Endothelial cell of umbilical vein (primary cell): ENCODE results near the gene OR14K1. TPM values are rescaled to one million over a fixed set of nuclear protein-coding genes. Genes with fewer than 3 reads are reported as not detected.

ENCODE experiments used
- BruUV-seq: library from RNA; stranded (reverse); fragments of 400-500 nt; replicated peaks from 2 replicates; lab custom pipeline; 2021; lab: Mats Ljungman, UMichigan
- CTCF ChIA-PET: fragments of 300-600, 350-600 bp; sonication (Branson Sonifier 250); formaldehyde crosslinking; loops from one replicate; lab custom pipeline; 2021; ENCODE audit warnings: antibody characterized with exemption, inconsistent platforms; lab: Charles Lee
- POLR2A ChIA-PET: fragments of 300-600, 350-600 bp; sonication (Branson Sonifier 250); formaldehyde crosslinking; loops from one replicate; lab custom pipeline; 2021; ENCODE audit warnings: antibody characterized with exemption, inconsistent platforms; lab: Charles Lee
- DNase-seq: peaks from one replicate; pipeline ENCODE4 v3.0.0-alpha.2; 2011; ENCODE audit warnings: low read depth, low spot score
- FAIRE-seq: peaks from 2 replicates; lab custom pipeline; 2011; peaks lifted over from hg19 to GRCh38; lab: Jason Lieb, UNC
- H2AFZ ChIP-seq: 2 replicates; pipeline ENCODE4 v1.6.0; 2012; ENCODE audit warnings: low read depth, low read length, control low read depth, inconsistent platforms
- H3K27ac ChIP-seq: 2 replicates; pipeline ENCODE4 v1.5.1; 2011; ENCODE audit warnings: low read depth, mild to moderate bottlenecking, control low read depth, low read length, moderate library complexity; ENCODE audit not compliant: insufficient read depth
- H3K27me3 ChIP-seq, 2 experiments: 2 replicates each; pipeline versions ENCODE4 v1.6.0 to v1.6.1; 2011; ENCODE audit warnings: low read length in 2 of 2, mixed read lengths in 1 of 2; ENCODE audit not compliant: control insufficient read depth in 2 of 2, insufficient read depth in 2 of 2
- H3K36me3 ChIP-seq, 2 experiments: 2 replicates in 1 of 2; 3 replicates in 1 of 2; pipeline ENCODE4 v1.5.1; 2011; ENCODE audit warnings: low read length in 2 of 2, mild to moderate bottlenecking in 1 of 2, moderate library complexity in 1 of 2; ENCODE audit not compliant: control insufficient read depth in 2 of 2, insufficient read depth in 2 of 2; ENCODE audit errors: extremely low read depth in 1 of 2
- H3K4me1 ChIP-seq: 3 replicates; pipeline ENCODE4 v1.5.1; 2011; ENCODE audit warnings: mild to moderate bottlenecking, low read length; ENCODE audit not compliant: control insufficient read depth, insufficient read depth; ENCODE audit errors: extremely low read depth
- H3K4me2 ChIP-seq: 2 replicates; pipeline ENCODE4 v1.6.1; 2011; ENCODE audit warnings: low read length, control low read depth, mixed read lengths; ENCODE audit not compliant: insufficient read depth
- H3K4me3 ChIP-seq, 3 experiments: fragments of 200-600 bp in 1 of 3; sonication (generic), shearing (Covaris generic) in 1 of 3; replicated peaks in 1 of 3; 2 replicates each; pipeline ENCODE4 v1.5.1; 2011 to 2016; ENCODE audit warnings: control low read depth in 3 of 3, low read length in 3 of 3, mild to moderate bottlenecking in 2 of 3, inconsistent platforms in 1 of 3, low read depth in 1 of 3, moderate library complexity in 1 of 3; ENCODE audit not compliant: insufficient read depth in 1 of 3
- H3K79me2 ChIP-seq: 2 replicates; pipeline ENCODE4 v1.6.0; 2012; ENCODE audit warnings: low read length, inconsistent platforms; ENCODE audit not compliant: control insufficient read depth, insufficient read depth
- H3K9ac ChIP-seq: replicated peaks from 2 replicates; pipeline ENCODE3; 2011; ENCODE audit warnings: low read length, control low read depth; ENCODE audit not compliant: insufficient read depth; ENCODE audit errors: extremely low read depth
- H3K9me1 ChIP-seq: replicated peaks from 3 replicates; pipeline ENCODE4 v1.6.0; 2011; ENCODE audit warnings: mild to moderate bottlenecking, low read length; ENCODE audit not compliant: control insufficient read depth, insufficient read depth; ENCODE audit errors: extremely low read depth
- H3K9me3 ChIP-seq: replicated peaks from 2 replicates; pipeline ENCODE4 v1.5.1; 2012; ENCODE audit warnings: low read length, inconsistent platforms; ENCODE audit not compliant: control insufficient read depth, insufficient read depth
- H4K20me1 ChIP-seq: replicated peaks from 2 replicates; pipeline ENCODE3; 2011; ENCODE audit warnings: mild to moderate bottlenecking, low read length; ENCODE audit not compliant: control insufficient read depth, insufficient read depth; ENCODE audit errors: extremely low read depth
- CTCF ChIP-seq, 2 donors: IDR thresholded peaks; 1 replicate in 1 of 2; 2 replicates in 1 of 2; pipeline ENCODE4 v1.5.1; 2011; ENCODE audit warnings: low read length in 2 of 2, mild to moderate bottlenecking in 2 of 2, moderate library complexity in 2 of 2, control low read depth in 1 of 2, inconsistent platforms in 1 of 2, low read depth in 1 of 2; ENCODE audit not compliant: insufficient read depth in 1 of 2; ENCODE audit errors: extremely low read depth in 1 of 2
- EZH2 ChIP-seq: IDR thresholded peaks from 2 replicates; pipeline ENCODE4 v1.6.1; 2012; ENCODE audit warnings: borderline replicate concordance, low read depth, mild to moderate bottlenecking, moderate library complexity, low read length, inconsistent platforms; ENCODE audit not compliant: severe bottlenecking
- FOS ChIP-seq: IDR thresholded peaks from 2 replicates; pipeline ENCODE4 v1.6.1; 2011; ENCODE audit warnings: mild to moderate bottlenecking, low read length, moderate library complexity, borderline replicate concordance; ENCODE audit not compliant: insufficient read depth
- GATA2 ChIP-seq: IDR thresholded peaks from 2 replicates; pipeline ENCODE4 v1.7.0; 2011; ENCODE audit warnings: low read depth, mild to moderate bottlenecking, moderate library complexity, mixed read lengths, low read length; ENCODE audit not compliant: insufficient read length, insufficient read depth
- JUN ChIP-seq: IDR thresholded peaks from 2 replicates; pipeline ENCODE4 v1.6.1; 2011; ENCODE audit warnings: borderline replicate concordance, low read depth; ENCODE audit not compliant: insufficient read length, insufficient read depth
- MAX ChIP-seq: IDR thresholded peaks from 2 replicates; pipeline ENCODE4 v1.6.1; 2011; ENCODE audit not compliant: insufficient read depth, insufficient read length
- MYC ChIP-seq: IDR thresholded peaks from one replicate; pipeline ENCODE4 v1.6.1; 2011; ENCODE audit warnings: mild to moderate bottlenecking, low read depth, low read length
- POLR2A ChIP-seq: IDR thresholded peaks from 2 replicates; pipeline ENCODE4 v1.6.1; 2012; ENCODE audit warnings: low read depth, mild to moderate bottlenecking, control low read depth, low read length
- POLR2AphosphoS5 ChIP-seq: IDR thresholded peaks from 2 replicates; pipeline ENCODE4 v1.6.1; 2012; ENCODE audit warnings: low read depth, mild to moderate bottlenecking, control low read depth, low read length, moderate library complexity; ENCODE audit not compliant: insufficient read depth
- dilution Hi-C: fragments of 300-500 bp; cut with MboI; formaldehyde crosslinking; loops from one replicate; pipeline ENCODE4 v1.15.0; 2019; ENCODE audit warnings: low sequenced_read_pairs; ENCODE audit not compliant: extremely low pct_ligation_motif_present
- intact Hi-C: fragments of 100-400 bp; cut with micrococcal nuclease; formaldehyde crosslinking; loops from one replicate; pipeline ENCODE4 v1.10.0; 2022
- polyA plus RNA-seq, 4 experiments: library from polyadenylated mRNA; depleted of rRNA in 3 of 4; stranded (reverse) in 3 of 4; unstranded in 1 of 4; fragments of >200 nt; gene quantifications; 2 replicates each; pipeline versions ENCODE4 v1.2.1 to v1.2.3, GENCODE V29; 2011 to 2012; ENCODE audit warnings: missing spikeins in 1 of 4
- total RNA-seq: library from RNA; stranded (reverse); gene quantifications from 2 replicates; pipeline ENCODE4 v1.2.3, GENCODE V29; 2021

Gene OR14K1
- total and polyA plus RNA-seq, 2 donors (not counting 3 experiments of a cell fraction or from before 2014, with no cell fraction given): not detected

- Histone ChIP-seq H3K9me3 (peaks cover 5% of the 10 kb centered on the region), H3K4me3 (no peak overlapping the region), H3K9me1 (no peaks in the 10 kb centered on the region), H3K27ac (no peak overlapping the region), H3K4me1 (no peaks in the 10 kb centered on the region), H3K4me2 (no peak overlapping the region), H2AFZ (no peak overlapping the region), H3K9ac (no peak overlapping the region), H3K36me3 (no peaks in the 10 kb centered on the region), H4K20me1 (no peaks in the 10 kb centered on the region), H3K79me2 (no peaks in the 10 kb centered on the region), H3K27me3 (no peaks in the 10 kb centered on the region)
- ChIA-PET POLR2A (no interaction called here), CTCF (no interaction called here)
- TF ChIP-seq GATA2 (no peak), CTCF (IDR thresholded peaks at IDR 0.05; ENCODE audit: extremely low read depth in 1 of 2, insufficient read depth in 1 of 2, low read depth in 1 of 2, low read length in 2 of 2) (no peak), EZH2 (no peak), FOS (no peak), POLR2AphosphoS5 (no peak), MAX (no peak), MYC (no peak), POLR2A (no peak), JUN (no peak)
- dilution Hi-C loops (no loop called here), intact Hi-C loops (no loop called here)
- no peak for DNase-seq
- no TSS peak for BruUV-seq
- no peak for FAIRE-seq
These were observed 2.3 kb downstream of the OR14K1 start for GRCh38 chr1:247740721-247741120.
